ENCODE measurements around the gene GTF2A2.
"Not testable (repeated sequence)": the region's sequence is repeated elsewhere in the genome, so short reads cannot be mapped to it uniquely, and the experiment has no call there.

GTF2A2 gene

GRCh38 chr15:59656897-59657634 lies at the start of gene GTF2A2:
Gene GTF2A2, minus strand, starts transcription at chr15:59657515. Its CDS starts 5,238 bp downstream, at chr15:59652277.
- DNase-seq = peak; percentile 68

- DNase-seq = no peak
Observed at GRCh38 chr15:59703979-59704796, 46.9 kb upstream of the GTF2A2 start.

GRCh38 chr15:59702351-59702750 lies 45.0 kb upstream of the GTF2A2 start:
- no peak for DNase-seq

GRCh38 chr15:59701880-59702279 lies 44.6 kb upstream of the GTF2A2 start:
- DNase-seq = no peak

GRCh38 chr15:59699810-59700431 lies 42.6 kb upstream of the GTF2A2 start:
- no peak for DNase-seq

- not testable (repeated sequence) for DNase-seq
Observed at GRCh38 chr15:59698065-59698464, 40.8 kb upstream of the GTF2A2 start.

- DNase-seq = no peak
Observed at GRCh38 chr15:59696332-59696731, 39.0 kb upstream of the GTF2A2 start.

GRCh38 chr15:59694779-59695178 lies 37.5 kb upstream of the GTF2A2 start:
- no peak for DNase-seq

- DNase-seq = peak; percentile 43
Observed at GRCh38 chr15:59691194-59691805, 34.0 kb upstream of the GTF2A2 start.

GRCh38 chr15:59689626-59690236 lies 32.4 kb upstream of the GTF2A2 start:
- DNase-seq = peak; percentile 20

GRCh38 chr15:59688782-59689625 lies 31.7 kb upstream of the GTF2A2 start, which contains the start of gene BNIP2:
Gene BNIP2, minus strand, starts transcription at chr15:59689320. Its CDS starts 6,863 bp downstream, at chr15:59682457.
- peak; percentile 94 for DNase-seq

- peak; percentile 58 for DNase-seq
Observed at GRCh38 chr15:59688423-59688781, 31.1 kb upstream of the GTF2A2 start.

GRCh38 chr15:59687836-59688235 lies 30.5 kb upstream of the GTF2A2 start:
- no peak for DNase-seq

GRCh38 chr15:59686389-59686788 lies 29.1 kb upstream of the GTF2A2 start:
- no peak for DNase-seq

GRCh38 chr15:59685737-59686297 lies 28.5 kb upstream of the GTF2A2 start:
- DNase-seq = no peak

- DNase-seq = no peak
Observed at GRCh38 chr15:59680870-59681269, 23.6 kb upstream of the GTF2A2 start.

GRCh38 chr15:59680346-59680745 lies 23.0 kb upstream of the GTF2A2 start:
- DNase-seq = no peak

GRCh38 chr15:59678620-59679019 lies 21.3 kb upstream of the GTF2A2 start:
- DNase-seq = no peak

- DNase-seq = no peak
Observed at GRCh38 chr15:59678172-59678571, 20.9 kb upstream of the GTF2A2 start.

GRCh38 chr15:59676565-59676964 lies 19.2 kb upstream of the GTF2A2 start:
- DNase-seq = no peak

- DNase-seq = no peak
Observed at GRCh38 chr15:59674361-59674877, 17.1 kb upstream of the GTF2A2 start.

All from kidney glomerular epithelial cell (primary cell).